ENCODE results near the gene WBP1L. TPM values are rescaled to one million over a fixed set of nuclear protein-coding genes. Genes with fewer than 3 reads are reported as not detected.

Gene WBP1L
- total RNA-seq, 1 experiment from 2014 or later, result 24.1 TPM

GRCh38 chr10:102759497-102760210 is 15.9 kb downstream of the WBP1L start:
- H3K27ac ChIP-seq, result no peak overlapping the region
- no peak overlapping the region for H3K4me3 ChIP-seq
- no peak for DNase-seq
- H3K4me1 ChIP-seq, result peaks cover 4% of the 10 kb centered on the region; the same call in 1 of the 2 replicates
- H3K9me3 ChIP-seq (replicated peaks), result no peaks in the 10 kb centered on the region
- H3K27me3 ChIP-seq, result no peaks in the 10 kb centered on the region
- H3K36me3 ChIP-seq, result no peaks in the 10 kb centered on the region

GRCh38 chr10:102761981-102762380 is 18.2 kb downstream of the WBP1L start:
- Histone ChIP-seq H3K27me3 (no peaks in the 10 kb centered on the region), H3K4me3 (no peak overlapping the region), H3K4me1 (peaks cover 4% of the 10 kb centered on the region; the same call in 1 of the 2 replicates), H3K36me3 (no peaks in the 10 kb centered on the region), H3K27ac (no peak overlapping the region), H3K9me3 (replicated peaks) (no peaks in the 10 kb centered on the region)
- DNase-seq, result no peak

GRCh38 chr10:102762401-102763015 is 18.8 kb downstream of the WBP1L start:
- no peak overlapping the region for H3K4me3 ChIP-seq
- no peaks in the 10 kb centered on the region for H3K27me3 ChIP-seq
- H3K27ac ChIP-seq, result no peak overlapping the region
- peaks cover 4% of the 10 kb centered on the region; the same call in 1 of the 2 replicates for H3K4me1 ChIP-seq
- DNase-seq, result no peak
- H3K36me3 ChIP-seq, result no peaks in the 10 kb centered on the region
- no peaks in the 10 kb centered on the region for H3K9me3 ChIP-seq (replicated peaks)

GRCh38 chr10:102763037-102763607 is 19.4 kb downstream of the WBP1L start:
- H3K4me3 ChIP-seq, result no peak overlapping the region
- no peak overlapping the region for H3K27ac ChIP-seq
- no peaks in the 10 kb centered on the region for H3K9me3 ChIP-seq (replicated peaks)
- peak in 1 of 2 experiments; percentile 37 for DNase-seq
- H3K27me3 ChIP-seq, result no peaks in the 10 kb centered on the region
- no peaks in the 10 kb centered on the region for H3K36me3 ChIP-seq
- H3K4me1 ChIP-seq, result peaks cover 4% of the 10 kb centered on the region; the same call in 1 of the 2 replicates

- Histone ChIP-seq H3K4me1 (peaks cover 4% of the 10 kb centered on the region; the same call in 1 of the 2 replicates), H3K36me3 (no peaks in the 10 kb centered on the region), H3K27me3 (no peaks in the 10 kb centered on the region), H3K4me3 (no peak overlapping the region), H3K27ac (no peak overlapping the region), H3K9me3 (replicated peaks) (no peaks in the 10 kb centered on the region)
- DNase-seq, result no peak
Observed at GRCh38 chr10:102764470-102765161, 20.9 kb downstream of the WBP1L start.

- DNase-seq, result no peak
- Histone ChIP-seq H3K4me1 (peaks cover 10% of the 10 kb centered on the region; the same call in 1 of the 2 replicates), H3K9me3 (replicated peaks) (no peaks in the 10 kb centered on the region), H3K27me3 (no peaks in the 10 kb centered on the region), H3K27ac (no peak overlapping the region), H3K4me3 (no peak overlapping the region), H3K36me3 (no peaks in the 10 kb centered on the region)
Observed at GRCh38 chr10:102765336-102765735, 21.6 kb downstream of the WBP1L start.

- H3K9me3 ChIP-seq (replicated peaks), result no peaks in the 10 kb centered on the region
- peaks cover 17% of the 10 kb centered on the region; the same call in 1 of the 2 replicates for H3K4me1 ChIP-seq
- H3K27me3 ChIP-seq, result no peaks in the 10 kb centered on the region
- no peak overlapping the region for H3K27ac ChIP-seq
- H3K36me3 ChIP-seq, result no peaks in the 10 kb centered on the region
- H3K4me3 ChIP-seq, result no peak overlapping the region
- DNase-seq, result no peak
Observed at GRCh38 chr10:102767428-102768160, 23.8 kb downstream of the WBP1L start.

GRCh38 chr10:102769375-102770107 is 25.8 kb downstream of the WBP1L start:
- no peaks in the 10 kb centered on the region for H3K36me3 ChIP-seq
- H3K27ac ChIP-seq, result no peak overlapping the region
- no peak for DNase-seq
- peaks cover 16% of the 10 kb centered on the region; the same call in 1 of the 2 replicates for H3K4me1 ChIP-seq
- no peaks in the 10 kb centered on the region for H3K27me3 ChIP-seq
- no peaks in the 10 kb centered on the region for H3K9me3 ChIP-seq (replicated peaks)
- no peak overlapping the region for H3K4me3 ChIP-seq

- H3K9me3 ChIP-seq (replicated peaks), result no peaks in the 10 kb centered on the region
- H3K36me3 ChIP-seq, result no peaks in the 10 kb centered on the region
- peaks cover 17% of the 10 kb centered on the region for H3K4me1 ChIP-seq
- no peak for DNase-seq
- H3K27ac ChIP-seq, result no peak overlapping the region
- H3K27me3 ChIP-seq, result no peaks in the 10 kb centered on the region
- H3K4me3 ChIP-seq, result no peak overlapping the region
Observed at GRCh38 chr10:102770108-102770482, 26.3 kb downstream of the WBP1L start.

GRCh38 chr10:102770792-102771191 is 27.0 kb downstream of the WBP1L start:
- H3K27ac ChIP-seq, result no peak overlapping the region
- H3K36me3 ChIP-seq, result no peaks in the 10 kb centered on the region
- peaks cover 24% of the 10 kb centered on the region for H3K4me1 ChIP-seq
- no peaks in the 10 kb centered on the region for H3K9me3 ChIP-seq (replicated peaks)
- H3K4me3 ChIP-seq, result no peak overlapping the region
- DNase-seq, result no peak
- H3K27me3 ChIP-seq, result no peaks in the 10 kb centered on the region

GRCh38 chr10:102773320-102773719 is 29.6 kb downstream of the WBP1L start:
- Histone ChIP-seq H3K27ac (no peak overlapping the region), H3K4me3 (no peak overlapping the region), H3K27me3 (no peaks in the 10 kb centered on the region), H3K4me1 (peaks cover 35% of the 10 kb centered on the region), H3K36me3 (no peaks in the 10 kb centered on the region), H3K9me3 (replicated peaks) (no peaks in the 10 kb centered on the region)
- DNase-seq, result no peak

- Histone ChIP-seq H3K27me3 (no peaks in the 10 kb centered on the region), H3K27ac (no peak overlapping the region), H3K4me1 (peaks cover 42% of the 10 kb centered on the region), H3K9me3 (replicated peaks) (no peaks in the 10 kb centered on the region), H3K4me3 (no peak overlapping the region), H3K36me3 (no peaks in the 10 kb centered on the region)
- DNase-seq, result no peak
Observed at GRCh38 chr10:102773986-102774385, 30.2 kb downstream of the WBP1L start.

- H3K4me3 ChIP-seq, result peak overlapping the region; percentile 65
- H3K27me3 ChIP-seq, result no peaks in the 10 kb centered on the region
- H3K36me3 ChIP-seq, result 0 out of 2 replicates have a peak, but pooled peaks cover 8% of the 10 kb centered on the region
- H3K9me3 ChIP-seq (replicated peaks), result no peaks in the 10 kb centered on the region
- H3K4me1 ChIP-seq, result peaks cover 36% of the 10 kb centered on the region
- peak overlapping the region; percentile 100 for H3K27ac ChIP-seq
- peak in 1 of 2 experiments; percentile 47 for DNase-seq
Observed at GRCh38 chr10:102775201-102775934, 31.6 kb downstream of the WBP1L start.
